GM11168 (cell line): ENCODE results near the gene UBE2H.

Experiments
- in situ Hi-C: fragments of 300-500 bp; cut with MboI; formaldehyde crosslinking; loops from one replicate; pipeline ENCODE4 v1.12.0; 2022; ENCODE audit warnings: low sequenced_read_pairs; ENCODE audit not compliant: unreplicated experiment

The UBE2H gene

GRCh38 chr7:129828989-129829736, 123.6 kb downstream of the UBE2H start:
- in situ Hi-C loops: loop anchor here (10.0 kb wide), 1 partner anchor 164 kb away; no protein-coding TSS in a partner anchor

- in situ Hi-C loops: loop anchor here (10.0 kb wide), 1 partner anchor 163 kb away; no protein-coding TSS in a partner anchor
These were observed 124.5 kb downstream of the UBE2H start for GRCh38 chr7:129828078-129828762.

GRCh38 chr7:129827467-129827990, 125.2 kb downstream of the UBE2H start:
- in situ Hi-C loops: loop anchor here (10.0 kb wide), 1 partner anchor 163 kb away; no protein-coding TSS in a partner anchor

- in situ Hi-C loops: loop anchor here (10.0 kb wide), 1 partner anchor 162 kb away; no protein-coding TSS in a partner anchor
These were observed 125.9 kb downstream of the UBE2H start for GRCh38 chr7:129826895-129827294.

GRCh38 chr7:129825209-129825970, 127.4 kb downstream of the UBE2H start:
- in situ Hi-C loops: loop anchor here (10.0 kb wide), 1 partner anchor 161 kb away; no protein-coding TSS in a partner anchor

GRCh38 chr7:129824291-129825208, 128.2 kb downstream of the UBE2H start:
- in situ Hi-C loops: loop anchor here (10.0 kb wide), 1 partner anchor 160 kb away; no protein-coding TSS in a partner anchor

GRCh38 chr7:129823143-129823542, 129.6 kb downstream of the UBE2H start:
- in situ Hi-C loops: loop anchor here (10.0 kb wide), 1 partner anchor 158 kb away; no protein-coding TSS in a partner anchor

- in situ Hi-C loops: loop anchor here (10.0 kb wide), 1 partner anchor 157 kb away; no protein-coding TSS in a partner anchor
These were observed 131.3 kb downstream of the UBE2H start for GRCh38 chr7:129821476-129821875.

- in situ Hi-C loops: no loop called here
These were observed 136.0 kb downstream of the UBE2H start for GRCh38 chr7:129816742-129817141.

GRCh38 chr7:129807863-129808262, 144.9 kb downstream of the UBE2H start:
- in situ Hi-C loops: no loop called here

- in situ Hi-C loops: no loop called here
These were observed 147.7 kb downstream of the UBE2H start for GRCh38 chr7:129804890-129805719.

GRCh38 chr7:129804111-129804889, 148.5 kb downstream of the UBE2H start:
- in situ Hi-C loops: no loop called here

GRCh38 chr7:129803546-129804081, 149.1 kb downstream of the UBE2H start:
- in situ Hi-C loops: no loop called here

- in situ Hi-C loops: no loop called here
These were observed 150.9 kb downstream of the UBE2H start for GRCh38 chr7:129801882-129802281.

GRCh38 chr7:129800901-129801300, 151.9 kb downstream of the UBE2H start:
- in situ Hi-C loops: no loop called here

GRCh38 chr7:129799350-129799955, 153.3 kb downstream of the UBE2H start:
- in situ Hi-C loops: no loop called here
